Putamen (tissue), 1 donor: Measurements from ENCODE around the gene DCBLD1.

ENCODE experiments used
- DNase-seq: peaks from one replicate; pipeline ENCODE4 v3.0.0-alpha.2; 2016; ENCODE audit warnings: low spot score

The DCBLD1 gene

GRCh38 chr6:117558818-117559217 is 76.3 kb downstream of the DCBLD1 start:
- no peak for DNase-seq

- DNase-seq: no peak
Observed at GRCh38 chr6:117559299-117559698, 76.8 kb downstream of the DCBLD1 start.

GRCh38 chr6:117561128-117561527 is 78.7 kb downstream of the DCBLD1 start:
- no peak for DNase-seq

DNA sequence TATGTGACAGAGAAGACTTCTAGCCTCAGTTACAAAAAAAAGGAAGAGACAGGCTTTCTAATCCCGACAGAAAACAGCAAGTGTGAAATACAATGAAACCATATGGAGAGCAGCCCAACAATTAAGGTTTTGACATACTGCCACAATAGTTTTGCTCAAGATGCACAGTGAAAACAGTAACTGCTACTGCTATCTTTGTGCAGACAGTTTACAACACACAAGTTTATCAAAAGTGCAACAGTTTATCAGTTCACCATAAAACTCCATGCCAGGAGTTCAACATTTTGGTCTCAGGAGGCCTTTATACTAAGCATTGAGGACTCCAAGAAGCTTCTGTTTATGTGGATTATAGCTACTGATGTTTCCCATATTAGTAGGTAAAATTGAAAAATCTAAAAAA is 82.2 kb downstream of the DCBLD1 start:
- no peak for DNase-seq

DNA sequence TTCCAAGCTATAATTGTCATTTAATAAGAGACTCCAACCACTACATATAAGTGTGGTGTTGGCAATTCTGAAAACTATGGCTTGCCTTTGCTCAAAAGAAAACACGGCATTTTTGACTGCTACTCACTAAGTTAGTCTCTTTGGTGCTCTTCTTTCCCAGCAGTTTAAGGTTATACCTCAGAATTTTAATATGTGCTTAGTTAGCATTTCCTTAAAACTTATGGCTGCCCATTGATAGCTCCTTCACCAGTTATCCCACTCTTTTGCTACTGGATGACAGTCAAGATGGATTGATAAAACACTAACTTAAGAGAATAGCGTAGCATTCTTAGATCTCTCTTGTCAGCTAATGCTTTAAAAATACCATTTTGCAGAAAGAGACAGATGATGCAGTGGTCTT is 85.8 kb downstream of the DCBLD1 start:
- no peak for DNase-seq

- DNase-seq: no peak
Observed at GRCh38 chr6:117568831-117569410, 86.4 kb downstream of the DCBLD1 start.

GRCh38 chr6:117573006-117573680 is 90.7 kb downstream of the DCBLD1 start:
- DNase-seq: no peak

DNA sequence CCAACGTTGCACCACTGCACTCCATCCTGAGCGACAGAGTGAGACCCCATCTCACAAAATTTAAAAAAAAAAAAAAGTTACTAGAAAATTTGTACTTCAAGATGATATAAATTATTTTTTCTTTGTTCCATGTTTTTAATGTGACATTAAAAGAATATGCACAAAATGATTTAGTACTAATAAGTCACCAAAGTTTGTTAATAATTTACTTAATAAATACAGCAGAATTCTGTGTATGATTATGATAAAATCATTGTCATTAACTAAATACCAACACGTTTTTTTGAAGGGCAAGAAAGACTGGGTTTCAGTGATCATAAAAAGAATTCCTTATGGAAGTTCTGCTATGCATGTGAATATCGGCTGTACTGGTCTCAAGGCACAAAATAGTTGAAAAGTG is 91.7 kb downstream of the DCBLD1 start:
- DNase-seq: no peak

DNA sequence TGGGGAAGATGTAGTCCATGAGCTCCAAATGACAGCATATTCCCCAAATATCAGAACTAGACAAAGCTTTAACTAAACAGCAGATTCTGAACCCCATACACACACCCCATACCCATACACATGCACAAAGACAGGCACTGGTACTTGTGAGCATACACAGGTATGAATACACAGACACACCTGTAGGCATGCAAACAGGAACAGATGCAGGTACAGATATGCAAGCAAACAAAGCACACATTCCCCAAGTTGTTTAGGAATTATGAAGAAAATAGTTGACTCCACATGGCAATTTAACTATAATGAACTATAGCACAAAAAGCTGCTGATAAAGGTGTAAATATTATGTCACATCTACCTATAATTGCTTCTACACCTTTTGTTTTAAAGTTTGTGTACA is 103.2 kb downstream of the DCBLD1 start:
- DNase-seq: no peak

DNA sequence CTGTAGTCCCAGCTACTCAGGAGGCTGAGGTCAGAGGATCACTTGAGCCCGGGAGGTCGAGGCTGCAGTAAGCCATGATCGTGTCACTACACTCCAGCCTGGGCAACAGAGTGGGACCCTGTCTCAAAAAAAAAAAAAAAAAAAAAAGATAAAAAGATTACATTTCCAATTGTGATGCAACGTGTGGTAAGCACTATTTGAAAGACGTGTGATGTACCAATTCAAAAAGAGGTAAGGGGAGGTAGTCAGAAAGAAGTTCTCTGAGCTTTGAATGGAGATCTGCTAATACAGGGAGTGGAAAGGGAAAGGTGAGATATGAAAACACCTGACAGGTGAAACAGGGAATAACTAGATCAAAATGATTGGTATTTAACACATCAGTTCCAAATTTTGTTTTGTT is 108.0 kb downstream of the DCBLD1 start:
- no peak for DNase-seq

GRCh38 chr6:117591405-117591804 is 108.9 kb downstream of the DCBLD1 start:
- DNase-seq: no peak

- peak; percentile 27 for DNase-seq
Observed at GRCh38 chr6:117592983-117593759, 110.7 kb downstream of the DCBLD1 start.

DNA sequence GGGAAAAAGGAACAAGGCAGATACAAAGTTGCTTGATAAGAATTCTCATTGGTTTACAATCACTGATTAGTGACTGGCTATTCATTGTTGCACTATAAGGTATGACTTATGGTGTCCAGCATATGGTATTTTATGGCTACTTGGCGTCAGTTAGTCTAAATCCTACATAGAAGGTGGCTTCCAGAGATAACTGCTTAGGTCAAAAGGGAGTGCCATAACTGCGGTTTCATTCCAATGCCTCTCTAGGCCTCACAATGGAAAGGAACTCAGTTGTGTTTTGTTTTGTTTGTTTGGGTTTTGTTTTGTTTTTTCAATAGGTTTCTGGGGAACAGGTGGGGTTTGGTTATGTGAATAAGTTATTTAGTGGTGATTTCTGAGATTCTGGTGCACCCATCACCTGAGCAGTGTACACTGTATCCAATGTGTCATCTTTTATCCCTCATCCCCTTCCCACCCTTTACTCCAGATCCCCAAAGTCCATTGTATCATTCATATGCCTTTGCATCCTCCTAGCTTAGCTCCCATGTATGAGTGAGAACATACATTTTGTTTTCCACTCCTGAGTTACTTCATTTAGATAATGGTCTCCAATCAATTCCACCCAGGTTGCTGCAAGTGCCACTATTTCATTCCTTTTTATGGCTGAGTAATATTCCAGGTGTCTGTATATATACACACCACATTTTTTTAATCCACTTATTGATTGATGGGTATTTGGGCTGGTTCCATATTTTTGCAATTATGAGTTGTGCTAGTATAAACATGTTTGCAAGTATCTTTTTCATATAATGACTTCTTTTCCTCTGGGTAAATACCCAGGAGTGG is 112.8 kb downstream of the DCBLD1 start:
- DNase-seq: no peak

GRCh38 chr6:117597755-117598154 is 115.3 kb downstream of the DCBLD1 start:
- DNase-seq: no peak
